DND-41 (cell line): ENCODE results near the gene IGLL1.

Experiments
- CTCF ChIP-seq: IDR thresholded peaks from 2 replicates; pipeline ENCODE4 v1.5.1; 2012; ENCODE audit warnings: borderline replicate concordance, low read length, moderate library complexity, mild to moderate bottlenecking; ENCODE audit not compliant: poor library complexity, severe bottlenecking; ENCODE audit errors: extremely low read depth
- EZH2 ChIP-seq: IDR thresholded peaks from 3 replicates; pipeline ENCODE4 v1.6.1; 2012; ENCODE audit warnings: borderline replicate concordance, low read depth, mild to moderate bottlenecking, moderate library complexity, low read length, inconsistent platforms; ENCODE audit not compliant: severe bottlenecking

DNA sequence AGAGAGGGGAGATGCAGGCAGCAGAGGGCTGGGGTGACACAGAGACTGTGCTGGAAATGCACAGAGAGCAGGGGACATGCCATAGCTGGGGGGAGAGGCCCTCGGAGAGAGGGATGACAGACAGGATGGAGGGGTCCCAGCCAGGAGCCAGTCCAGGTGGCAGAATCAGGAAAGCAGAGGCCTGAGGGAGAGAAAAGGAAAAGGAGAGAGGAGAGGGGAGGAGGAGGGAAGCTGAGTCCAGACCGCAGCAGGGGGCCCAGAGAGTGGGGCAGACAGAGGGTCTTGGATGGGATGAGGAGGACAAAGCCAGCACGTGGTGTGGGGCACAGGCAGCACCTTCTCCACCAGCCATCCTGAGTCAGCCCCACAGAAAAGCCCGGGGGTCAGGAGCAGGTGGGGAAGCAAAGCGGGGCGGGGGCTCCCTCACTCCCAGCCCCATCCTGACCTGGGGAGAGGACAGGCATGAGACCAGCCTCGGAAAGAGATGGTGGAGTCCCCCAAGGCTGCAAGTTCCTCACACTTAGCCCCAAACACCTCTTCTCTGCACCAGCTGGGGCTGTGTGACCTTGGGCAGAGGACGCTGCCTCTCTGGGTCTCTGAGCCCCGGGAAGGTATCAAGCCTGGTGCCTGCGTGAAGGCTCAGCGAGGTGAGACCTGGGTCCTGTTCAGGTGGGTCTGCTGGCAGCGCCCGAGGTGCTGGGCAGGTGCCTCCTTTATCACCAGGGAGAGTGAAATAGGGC is 48.0 kb downstream of the IGLL1 start:
- TF ChIP-seq CTCF: no peak
- TF ChIP-seq EZH2: no peak
